ENCODE data around the gene ADAR.

- TF ChIP-seq, protein P1, sequence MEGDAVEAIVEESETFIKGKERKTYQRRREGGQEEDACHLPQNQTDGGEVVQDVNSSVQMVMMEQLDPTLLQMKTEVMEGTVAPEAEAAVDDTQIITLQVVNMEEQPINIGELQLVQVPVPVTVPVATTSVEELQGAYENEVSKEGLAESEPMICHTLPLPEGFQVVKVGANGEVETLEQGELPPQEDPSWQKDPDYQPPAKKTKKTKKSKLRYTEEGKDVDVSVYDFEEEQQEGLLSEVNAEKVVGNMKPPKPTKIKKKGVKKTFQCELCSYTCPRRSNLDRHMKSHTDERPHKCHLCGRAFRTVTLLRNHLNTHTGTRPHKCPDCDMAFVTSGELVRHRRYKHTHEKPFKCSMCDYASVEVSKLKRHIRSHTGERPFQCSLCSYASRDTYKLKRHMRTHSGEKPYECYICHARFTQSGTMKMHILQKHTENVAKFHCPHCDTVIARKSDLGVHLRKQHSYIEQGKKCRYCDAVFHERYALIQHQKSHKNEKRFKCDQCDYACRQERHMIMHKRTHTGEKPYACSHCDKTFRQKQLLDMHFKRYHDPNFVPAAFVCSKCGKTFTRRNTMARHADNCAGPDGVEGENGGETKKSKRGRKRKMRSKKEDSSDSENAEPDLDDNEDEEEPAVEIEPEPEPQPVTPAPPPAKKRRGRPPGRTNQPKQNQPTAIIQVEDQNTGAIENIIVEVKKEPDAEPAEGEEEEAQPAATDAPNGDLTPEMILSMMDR (IDR thresholded peaks at IDR 0.05): no peak
- TF ChIP-seq EZH2phosphoT487 (IDR thresholded peaks at IDR 0.05): no peak
Observed at GRCh38 chr1:154571244-154571963, 36.6 kb downstream of the ADAR start.
